Lower leg skin (tissue), 4 donors: ENCODE results near the gene CES2. TPM values are rescaled to one million over a fixed set of nuclear protein-coding genes. Genes with fewer than 3 reads are reported as not detected.

Source experiments
- DNase-seq, 2 donors: peaks; one replicate each; pipeline ENCODE4 v3.0.0-alpha.2; 2019; ENCODE audit warnings: low spot score in 2 of 2
- H3K4me3 ChIP-seq: fragments of 200-600 bp; sonication (generic); 2 replicates; pipeline ENCODE4 v1.5.1; 2017; ENCODE audit warnings: mild to moderate bottlenecking, low read depth; ENCODE audit not compliant: poor library complexity, severe bottlenecking
- CTCF ChIP-seq, 3 donors: fragments of 450-650 bp; IDR thresholded peaks; one replicate each; pipeline ENCODE4 v1.5.1; 2016; ENCODE audit warnings: antibody characterized with exemption in 3 of 3, mild to moderate bottlenecking in 3 of 3, moderate library complexity in 2 of 3
- POLR2A ChIP-seq, 2 donors: fragments of 450-650 bp; IDR thresholded peaks; one replicate each; pipeline ENCODE4 v1.6.1; 2016 to 2017; ENCODE audit warnings: antibody characterized with exemption in 2 of 2, mild to moderate bottlenecking in 1 of 2, moderate library complexity in 1 of 2
- WGBS, 2 donors: methylation state at CpG; one replicate each; pipeline ENCODE4 v1.1.5; 2018; 5-methylcytosine and 5-hydroxymethylcytosine counted together
- intact Hi-C: fragments of 100-400 bp; cut with DNase I; formaldehyde crosslinking; loops from one replicate; pipeline ENCODE4 v1.15.0; 2023; ENCODE audit warnings: low total_unique reads
- total RNA-seq, 4 donors: library from RNA; depleted of rRNA; stranded (reverse); fragments of >200 nt; gene quantifications; one replicate each; pipeline ENCODE4 v1.1.0, GENCODE V29; 2016

CES2 gene
- total RNA-seq, 4 donors from 2014 or later: 37.4 to 90.2 (median 50.2) TPM

GRCh38 chr16:66948837-66949225 is 13.5 kb downstream of the CES2 start:
- TF ChIP-seq CTCF (IDR thresholded peaks at IDR 0.05): no peak
- no peak for TF ChIP-seq POLR2A (IDR thresholded peaks at IDR 0.05)
- intact Hi-C loops: no loop called here
- 16 to 23% methylated on average over 16 to 20 of the region's 21 CpGs for WGBS, 2 donors
- no peak for DNase-seq
- no peak overlapping the region for H3K4me3 ChIP-seq

GRCh38 chr16:66949472-66949871 is 14.2 kb downstream of the CES2 start:
- TF ChIP-seq POLR2A (IDR thresholded peaks at IDR 0.05) (no peak), CTCF (IDR thresholded peaks at IDR 0.05) (no peak)
- WGBS, 2 donors: 68 to 78% methylated on average over 6 of the region's 6 CpGs
- no peak overlapping the region for H3K4me3 ChIP-seq

GRCh38 chr16:66950437-66950836 is 15.1 kb downstream of the CES2 start:
- intact Hi-C loops: no loop called here
- WGBS, 2 donors: 71 to 75% methylated on average over 2 of the region's 2 CpGs
- no peak for DNase-seq
- TF ChIP-seq POLR2A (IDR thresholded peaks at IDR 0.05) (no peak), CTCF (IDR thresholded peaks at IDR 0.05) (no peak)
- no peak overlapping the region for H3K4me3 ChIP-seq

More at GRCh38 chr16:66949472-66949871, 14.2 kb downstream of the CES2 start:
- intact Hi-C loops: no loop called here
- DNase-seq: no peak

GRCh38 chr16:66950971-66951790 is 15.9 kb downstream of the CES2 start:
- DNase-seq: no peak
- no peak overlapping the region for H3K4me3 ChIP-seq
- intact Hi-C loops: no loop called here
- TF ChIP-seq POLR2A (IDR thresholded peaks at IDR 0.05): no peak
- TF ChIP-seq CTCF (IDR thresholded peaks at IDR 0.05): no peak
- WGBS, 2 donors: 69 to 78% methylated on average over 4 of the region's 4 CpGs

- no peak overlapping the region for H3K4me3 ChIP-seq
- intact Hi-C loops: no loop called here
- WGBS, 2 donors: 80 to 93% methylated on average over 7 of the region's 7 CpGs
- no peak for TF ChIP-seq POLR2A (IDR thresholded peaks at IDR 0.05)
- no peak for TF ChIP-seq CTCF (IDR thresholded peaks at IDR 0.05)
- no peak for DNase-seq
Measured at GRCh38 chr16:66952430-66953110, 17.3 kb downstream of the CES2 start.
